ENCODE data around the gene POTEI. TPM values are rescaled to one million over a fixed set of nuclear protein-coding genes. Genes with fewer than 3 reads are reported as not detected.

Gene POTEI
- 0.01 TPM in 1 of 5 replicates, not detected in the others for total RNA-seq (2022; extraction: Qiagen RNA extraction)

GRCh38 chr2:130509228-130509627, at the start of gene POTEI:
TSS of gene POTEI (minus strand) at chr2:130509328. CDS start at chr2:130509235, 93 bp downstream.

GRCh38 chr2:130520992-130521391, 11.9 kb upstream of the POTEI start, which contains the start of gene CFC1B:
TSS of gene CFC1B (plus strand) at chr2:130521222. CDS start at chr2:130521485, 263 bp downstream.

Other genes with a start within 250 kb of the POTEI start
- gene IMP4, start 166.4 kb downstream of the POTEI start, total RNA-seq (2022; extraction: Qiagen RNA extraction) = 139 to 176 TPM (median 158 TPM) in 5 replicates
- 27.1 to 30.5 TPM (median 29.6 TPM) in 5 replicates for gene PTPN18, start 153.3 kb downstream of the POTEI start, total RNA-seq (2022; extraction: Qiagen RNA extraction)
- gene CFC1B, start 11.9 kb upstream of the POTEI start, total RNA-seq (2022; extraction: Qiagen RNA extraction) = not detected in 5 replicates
- 0.09 to 0.10 TPM in 2 of 5 replicates, not detected in the others for gene CFC1, start 90.2 kb upstream of the POTEI start, total RNA-seq (2022; extraction: Qiagen RNA extraction)
- gene POTEJ, start 102.1 kb upstream of the POTEI start, total RNA-seq (2022; extraction: Qiagen RNA extraction) = not detected in 5 replicates
- gene GPR148, start 219.7 kb upstream of the POTEI start, total RNA-seq (2022; extraction: Qiagen RNA extraction) = not detected in 5 replicates
- not detected in 5 replicates for gene AMER3, start 246.2 kb upstream of the POTEI start, total RNA-seq (2022; extraction: Qiagen RNA extraction)